DMS79 treated with DMSO at 0.1 percent for 48 hours (cell line): ENCODE results near the gene KPNA2.
"Not testable (repeated sequence)": the region's sequence is repeated elsewhere in the genome, so short reads cannot be mapped to it uniquely, and the experiment has no call there.

Source experiments
- DNase-seq: peaks from one replicate; lab custom pipeline; 2025; lab: John Stamatoyannopoulos, UW

Gene KPNA2

DNA sequence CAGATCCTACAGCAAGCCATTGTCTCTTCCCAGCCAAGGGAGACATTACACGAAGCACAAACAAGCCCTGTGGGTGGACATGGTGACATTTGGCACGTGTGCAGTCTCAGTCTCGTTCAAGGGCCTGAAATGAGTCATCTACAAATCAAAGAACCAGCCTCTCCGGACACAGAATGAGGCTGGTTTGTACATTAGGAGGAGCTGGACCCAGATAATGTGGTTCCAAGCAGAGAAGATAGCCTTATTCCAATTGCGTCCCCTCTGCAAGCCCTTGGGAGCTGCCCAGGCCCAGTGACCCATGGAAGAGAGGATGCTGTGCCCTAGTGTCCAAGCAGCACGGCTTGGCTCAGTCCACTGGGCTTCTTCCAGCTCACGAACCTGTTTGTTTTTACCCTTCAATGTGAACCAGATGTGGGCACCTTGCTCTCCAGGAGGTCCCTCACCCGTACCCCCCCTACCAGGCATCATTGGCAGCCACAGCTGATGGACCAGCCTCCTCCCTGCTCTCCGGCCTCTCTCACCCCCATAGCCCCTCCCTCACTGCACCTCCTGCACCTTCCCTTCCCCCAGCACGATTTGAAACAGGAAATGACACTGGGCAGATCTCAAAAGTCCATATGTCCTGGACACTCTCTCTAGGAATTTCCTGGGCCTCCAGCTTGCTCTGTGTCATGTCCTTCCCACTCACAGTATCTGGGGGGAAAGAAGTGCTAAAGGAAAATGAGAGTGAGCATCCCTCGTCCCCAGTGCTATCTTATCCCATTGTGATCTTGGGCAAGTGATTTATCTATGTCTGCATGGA is 26.2 kb downstream of the KPNA2 start:
- no peak for DNase-seq

DNA sequence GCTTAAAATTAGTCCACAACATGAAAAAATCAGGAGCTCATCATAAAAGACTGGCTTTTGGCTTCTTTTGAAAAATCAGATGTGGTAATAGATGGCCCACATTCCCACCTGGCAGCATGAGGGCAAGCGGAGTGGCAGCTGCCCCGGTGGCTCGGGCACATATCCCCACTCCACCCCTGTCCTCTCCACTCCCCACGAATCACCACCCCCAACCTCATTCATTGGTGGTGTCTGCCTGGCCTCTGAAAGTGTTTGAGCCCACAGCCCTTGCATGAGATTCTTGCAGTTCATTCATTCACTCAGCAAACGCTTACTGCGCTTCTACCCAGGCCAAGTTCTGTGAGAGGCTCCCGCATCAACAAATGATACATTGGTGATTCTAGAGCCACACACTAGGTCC is 29.8 kb downstream of the KPNA2 start:
- DNase-seq = not testable (repeated sequence)

GRCh38 chr17:68068512-68068911 is 33.0 kb downstream of the KPNA2 start:
- not testable (repeated sequence) for DNase-seq

- DNase-seq = not testable (repeated sequence)
Observed at GRCh38 chr17:68070582-68071444, 35.3 kb downstream of the KPNA2 start.

DNA sequence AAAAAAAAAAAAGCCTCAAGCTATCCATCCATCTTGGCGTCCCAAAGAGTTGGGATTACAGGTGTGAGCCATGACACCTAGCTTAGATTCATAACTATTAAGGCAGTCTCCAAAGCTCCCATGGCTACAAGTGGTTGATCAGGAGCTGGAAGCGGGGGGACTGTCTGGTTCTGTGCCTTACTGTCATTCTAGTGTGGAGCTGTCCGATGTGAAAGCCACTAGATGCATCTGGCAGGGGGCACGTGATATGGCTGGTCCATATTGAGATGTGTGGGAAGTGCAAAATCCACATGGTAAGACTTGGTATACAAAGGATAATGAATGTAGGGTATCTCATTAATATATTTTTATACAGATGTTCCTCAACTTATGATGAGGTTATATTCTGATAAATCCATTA is 38.7 kb downstream of the KPNA2 start:
- no peak for DNase-seq

DNA sequence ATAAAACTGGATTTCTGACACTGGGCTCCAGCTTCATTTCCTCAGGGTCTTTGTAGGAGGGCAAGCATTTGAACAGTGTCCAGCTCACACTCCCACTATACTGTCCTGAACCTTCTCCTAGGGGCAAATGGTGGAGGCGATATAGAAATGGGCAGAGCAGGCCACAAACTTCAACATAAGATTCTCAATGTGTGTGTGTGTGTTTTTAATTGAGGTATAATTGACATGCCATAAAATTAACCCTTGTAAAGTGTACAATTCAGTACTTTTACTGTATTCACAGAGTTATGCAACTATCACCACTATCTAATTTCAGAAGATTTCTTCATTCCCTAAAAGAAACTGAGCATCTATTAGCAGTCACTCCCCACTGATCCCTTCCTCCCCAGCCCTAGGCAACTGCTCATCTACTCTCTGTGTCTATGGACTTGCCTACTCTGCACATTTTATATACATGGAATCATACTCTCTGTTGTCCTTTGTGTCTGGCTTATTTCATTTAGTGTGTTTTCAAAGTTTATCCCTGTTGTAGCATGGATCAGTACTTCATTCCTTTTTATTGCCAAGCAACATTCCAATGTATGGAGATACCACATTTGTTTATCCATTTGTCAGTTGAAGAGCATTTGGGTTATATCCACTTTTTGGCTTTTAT is 40.5 kb downstream of the KPNA2 start:
- not testable (repeated sequence) for DNase-seq

- DNase-seq = not testable (repeated sequence)
Observed at GRCh38 chr17:68077498-68077897, 42.0 kb downstream of the KPNA2 start.

DNA sequence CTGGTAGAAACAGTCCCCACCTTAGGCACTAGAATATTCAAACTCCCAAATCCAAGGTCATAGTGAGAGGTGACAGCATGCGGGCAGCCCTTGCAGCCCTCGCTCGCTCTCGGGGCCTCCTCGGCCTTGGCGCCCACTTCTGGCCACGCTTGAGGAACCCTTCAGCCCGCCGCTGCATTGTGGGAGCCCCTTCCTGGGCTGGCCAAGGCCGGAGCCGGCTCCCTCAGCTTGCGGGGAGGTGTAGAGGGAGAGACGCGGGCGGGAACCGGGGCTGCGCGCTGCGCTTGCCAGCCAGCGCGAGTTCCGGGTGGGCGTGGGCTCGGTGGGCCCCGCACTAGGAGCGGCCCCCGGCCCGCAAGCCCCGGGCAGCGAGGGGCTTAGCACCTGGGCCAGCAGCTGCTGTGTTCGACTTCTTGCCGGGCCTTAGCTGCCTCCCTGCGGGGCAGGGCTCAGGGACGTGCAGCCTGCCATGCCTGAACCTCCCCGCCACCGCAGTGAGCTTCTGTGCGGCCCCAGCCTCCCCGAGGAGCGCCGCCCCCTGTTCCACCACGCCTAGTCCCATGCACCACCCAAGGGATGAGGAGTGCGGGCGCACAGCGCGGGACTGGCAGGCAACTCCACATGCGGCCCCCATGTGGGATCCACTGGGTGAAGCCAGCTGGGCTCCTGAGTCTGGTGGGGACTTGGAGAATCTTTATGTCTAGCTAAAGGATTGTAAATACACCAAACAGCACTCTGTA is 45.0 kb downstream of the KPNA2 start:
- no peak for DNase-seq

GRCh38 chr17:68081305-68082265 is 46.0 kb downstream of the KPNA2 start:
- not testable (repeated sequence) for DNase-seq

GRCh38 chr17:68085771-68086381 is 50.3 kb downstream of the KPNA2 start:
- no peak for DNase-seq

GRCh38 chr17:68086666-68087065 is 51.1 kb downstream of the KPNA2 start:
- not testable (repeated sequence) for DNase-seq

GRCh38 chr17:68087131-68087623 is 51.6 kb downstream of the KPNA2 start:
- peak; percentile 1 for DNase-seq

GRCh38 chr17:68087851-68088250 is 52.3 kb downstream of the KPNA2 start:
- DNase-seq = no peak

DNA sequence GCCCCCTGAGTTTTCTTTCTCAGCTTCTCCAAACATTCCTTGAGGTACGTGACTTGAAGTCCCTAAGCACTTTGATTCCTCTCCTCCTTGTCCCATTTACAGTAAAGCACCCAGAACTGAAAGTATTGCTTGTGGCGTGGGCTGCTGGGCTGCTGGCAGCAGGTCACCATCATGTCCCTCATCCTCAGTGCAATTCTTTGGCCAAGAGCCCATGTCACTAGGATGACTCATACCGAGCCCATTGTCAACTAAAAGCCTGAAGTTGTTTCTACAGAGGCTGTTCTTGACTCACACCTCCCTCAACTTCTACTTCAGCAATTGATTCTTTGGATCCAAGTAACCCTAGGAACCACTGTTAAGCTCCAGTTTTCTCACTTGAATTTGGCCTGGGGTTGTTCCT is 54.3 kb downstream of the KPNA2 start:
- DNase-seq = peak; percentile 65

GRCh38 chr17:68094481-68095078 is 59.0 kb downstream of the KPNA2 start:
- no peak for DNase-seq

GRCh38 chr17:68095205-68095811 is 59.8 kb downstream of the KPNA2 start:
- DNase-seq = no peak

- no peak for DNase-seq
Observed at GRCh38 chr17:68096111-68096510, 60.6 kb downstream of the KPNA2 start.
